ENCODE data around the gene FOXN3. TPM values are rescaled to one million over a fixed set of nuclear protein-coding genes. Genes with fewer than 3 reads are reported as not detected.

The FOXN3 gene
- polyA plus RNA-seq, 3 donors = 38.7 to 57.4 (median 42.0) TPM

DNA sequence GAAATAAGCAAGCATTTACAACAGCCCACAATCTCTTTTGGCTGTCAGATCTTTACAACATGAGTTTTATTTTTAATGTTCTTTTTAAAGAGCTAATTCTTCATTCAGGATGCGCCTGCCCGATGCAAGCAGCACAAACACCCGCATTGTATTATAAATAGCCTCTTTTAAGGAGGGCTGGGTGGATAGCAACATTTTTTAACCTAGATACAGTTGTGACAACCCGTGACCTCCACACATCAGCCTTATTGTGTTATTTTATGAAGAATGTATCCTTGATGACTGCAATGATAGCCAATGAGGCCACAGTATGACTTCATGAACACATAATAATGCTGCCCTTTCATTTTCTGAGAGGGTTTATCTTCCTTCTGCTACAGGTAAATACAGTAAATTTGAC is 173.7 kb downstream of the FOXN3 start:
- WGBS (ENCODE audit: insufficient coverage) = no CpG with 5 or more reads among the region's 4 CpGs
- H3K27me3 Mint-ChIP-seq (ENCODE audit: low read depth in 3 of 3) = peaks cover 0 to 3% (median 2%) of the 10 kb centered on the region in 3 donors
- no peak overlapping the region for H3K27ac Mint-ChIP-seq
- H4K20me1 ChIP-seq (ENCODE audit: insufficient read depth, low read length) = peaks cover 99% of the 10 kb centered on the region
- no peak for DNase-seq
- no peak overlapping the region for H3K4me3 Mint-ChIP-seq
- no peak overlapping the region for H3K27ac ChIP-seq (ENCODE audit: low read depth in 1 of 2, low read length in 2 of 2)
- H3K4me1 ChIP-seq (ENCODE audit: control insufficient read depth in 1 of 2, insufficient read depth in 2 of 2, low read length in 2 of 2) = no peaks in the 10 kb centered on the region
- peaks cover 46% of the 10 kb centered on the region for H3K79me2 ChIP-seq (ENCODE audit: insufficient read depth, low read length)
- H3K36me3 ChIP-seq (replicated peaks in 1 of 2; ENCODE audit: control insufficient read depth in 1 of 2, insufficient read depth in 2 of 2, low read length in 2 of 2) = peaks cover 3 to 34% of the 10 kb centered on the region in 2 donors
- no peak overlapping the region for H3K4me3 ChIP-seq (replicated peaks in 1 of 3; ENCODE audit: low read depth in 2 of 3, low read length in 3 of 3)
- H3K4me2 ChIP-seq (replicated peaks; ENCODE audit: extremely low read depth, low read length, poor library complexity, severe bottlenecking) = no peak overlapping the region
- no peaks in the 10 kb centered on the region for H3K27me3 ChIP-seq (ENCODE audit: control insufficient read depth in 2 of 2, insufficient read depth in 2 of 2, low read length in 2 of 2)
- no peak overlapping the region for H3K9ac ChIP-seq (ENCODE audit: insufficient read depth, low read length, poor library complexity, severe bottlenecking)
- peaks cover 16% of the 10 kb centered on the region for H3K4me1 Mint-ChIP-seq
- H3K9me3 Mint-ChIP-seq = no peaks in the 10 kb centered on the region
- peaks cover 23 to 34% of the 10 kb centered on the region in 2 donors for H3K36me3 Mint-ChIP-seq
- intact Hi-C loops (cut with micrococcal nuclease) = no loop called here
- H3K9me3 ChIP-seq (replicated peaks in 1 of 2; ENCODE audit: control insufficient read depth in 1 of 2, insufficient read depth in 1 of 2, low read length in 2 of 2) = no peaks in the 10 kb centered on the region
- TF ChIP-seq, protein P1, sequence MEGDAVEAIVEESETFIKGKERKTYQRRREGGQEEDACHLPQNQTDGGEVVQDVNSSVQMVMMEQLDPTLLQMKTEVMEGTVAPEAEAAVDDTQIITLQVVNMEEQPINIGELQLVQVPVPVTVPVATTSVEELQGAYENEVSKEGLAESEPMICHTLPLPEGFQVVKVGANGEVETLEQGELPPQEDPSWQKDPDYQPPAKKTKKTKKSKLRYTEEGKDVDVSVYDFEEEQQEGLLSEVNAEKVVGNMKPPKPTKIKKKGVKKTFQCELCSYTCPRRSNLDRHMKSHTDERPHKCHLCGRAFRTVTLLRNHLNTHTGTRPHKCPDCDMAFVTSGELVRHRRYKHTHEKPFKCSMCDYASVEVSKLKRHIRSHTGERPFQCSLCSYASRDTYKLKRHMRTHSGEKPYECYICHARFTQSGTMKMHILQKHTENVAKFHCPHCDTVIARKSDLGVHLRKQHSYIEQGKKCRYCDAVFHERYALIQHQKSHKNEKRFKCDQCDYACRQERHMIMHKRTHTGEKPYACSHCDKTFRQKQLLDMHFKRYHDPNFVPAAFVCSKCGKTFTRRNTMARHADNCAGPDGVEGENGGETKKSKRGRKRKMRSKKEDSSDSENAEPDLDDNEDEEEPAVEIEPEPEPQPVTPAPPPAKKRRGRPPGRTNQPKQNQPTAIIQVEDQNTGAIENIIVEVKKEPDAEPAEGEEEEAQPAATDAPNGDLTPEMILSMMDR (IDR thresholded peaks at IDR 0.05) = no peak
- no peak overlapping the region for H2AFZ ChIP-seq (ENCODE audit: insufficient read depth, low read depth, low read length, poor library complexity, severe bottlenecking)

DNA sequence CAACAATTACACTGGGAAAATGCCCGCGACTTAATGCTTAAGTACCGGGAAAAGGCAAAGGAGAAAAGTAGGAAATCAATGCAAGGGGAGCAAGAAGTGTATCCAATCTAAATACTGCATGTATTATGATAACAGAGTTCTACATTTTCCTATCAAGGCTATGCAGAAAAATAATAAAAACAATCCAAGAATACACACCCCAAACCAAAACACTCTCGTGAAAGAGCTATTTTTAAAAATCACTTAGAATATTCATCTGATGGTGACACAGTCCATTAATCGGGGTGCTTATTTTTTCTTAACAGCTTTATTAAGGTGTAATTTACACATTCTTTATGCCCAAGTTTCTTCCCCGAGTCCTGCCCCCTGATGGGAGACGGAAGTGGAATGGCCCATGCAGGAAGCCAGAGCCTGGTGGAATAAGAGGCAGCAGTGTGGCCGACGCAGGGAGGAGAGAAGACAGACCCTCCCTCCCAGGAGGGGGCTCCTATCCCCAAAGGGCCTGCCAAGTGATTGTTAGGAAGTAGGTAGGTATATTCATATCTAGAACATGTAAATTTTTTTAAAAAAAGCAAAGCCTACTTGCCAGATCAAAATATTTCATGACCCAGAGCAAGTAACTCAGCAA is 174.3 kb downstream of the FOXN3 start:
- no peak overlapping the region for H3K4me3 Mint-ChIP-seq
- peaks cover 99% of the 10 kb centered on the region for H4K20me1 ChIP-seq (ENCODE audit: insufficient read depth, low read length)
- H2AFZ ChIP-seq (ENCODE audit: insufficient read depth, low read depth, low read length, poor library complexity, severe bottlenecking) = no peak overlapping the region
- intact Hi-C loops (cut with micrococcal nuclease) = no loop called here
- H3K79me2 ChIP-seq (ENCODE audit: insufficient read depth, low read length) = peaks cover 49% of the 10 kb centered on the region
- no peaks in the 10 kb centered on the region for H3K4me1 ChIP-seq (ENCODE audit: control insufficient read depth in 1 of 2, insufficient read depth in 2 of 2, low read length in 2 of 2)
- H3K9me3 Mint-ChIP-seq = no peaks in the 10 kb centered on the region
- no peak overlapping the region for H3K4me3 ChIP-seq (replicated peaks in 1 of 3; ENCODE audit: low read depth in 2 of 3, low read length in 3 of 3)
- H3K27me3 Mint-ChIP-seq (ENCODE audit: low read depth in 3 of 3) = peaks cover 0 to 3% (median 2%) of the 10 kb centered on the region in 3 donors
- no peak overlapping the region for H3K27ac ChIP-seq (ENCODE audit: low read depth in 1 of 2, low read length in 2 of 2)
- H3K9me3 ChIP-seq (replicated peaks in 1 of 2; ENCODE audit: control insufficient read depth in 1 of 2, insufficient read depth in 1 of 2, low read length in 2 of 2) = no peaks in the 10 kb centered on the region
- H3K4me1 Mint-ChIP-seq = peaks cover 16% of the 10 kb centered on the region
- peaks cover 3 to 38% of the 10 kb centered on the region in 2 donors for H3K36me3 ChIP-seq (replicated peaks in 1 of 2; ENCODE audit: control insufficient read depth in 1 of 2, insufficient read depth in 2 of 2, low read length in 2 of 2)
- TF ChIP-seq, protein P1 (IDR thresholded peaks at IDR 0.05) = no peak
- H3K36me3 Mint-ChIP-seq = peaks cover 23 to 34% of the 10 kb centered on the region in 2 donors
- H3K4me2 ChIP-seq (replicated peaks; ENCODE audit: extremely low read depth, low read length, poor library complexity, severe bottlenecking) = no peak overlapping the region
- H3K27me3 ChIP-seq (ENCODE audit: control insufficient read depth in 2 of 2, insufficient read depth in 2 of 2, low read length in 2 of 2) = no peaks in the 10 kb centered on the region
- no peak for DNase-seq
- no peak overlapping the region for H3K9ac ChIP-seq (ENCODE audit: insufficient read depth, low read length, poor library complexity, severe bottlenecking)
- peak overlapping the region in 2 of 7 donors; percentile 32 to 73 for H3K27ac Mint-ChIP-seq
- WGBS (ENCODE audit: insufficient coverage) = no CpG with 5 or more reads among the region's 9 CpGs

Measured in CD14-positive monocyte (primary cell).